Occipital lobe (tissue), 2 donors: ENCODE data around the gene POLR1B. TPM values are rescaled to one million over a fixed set of nuclear protein-coding genes. Genes with fewer than 3 reads are reported as not detected.

Experiments
- small RNA-seq: library from RNA; depleted of rRNA; stranded (forward); fragments of <200 nt; gene quantifications from one replicate; pipeline ENCODE3, GENCODE V24; 2014
- total RNA-seq: library from RNA; depleted of rRNA; stranded (reverse); fragments of >200 nt; gene quantifications from one replicate; pipeline ENCODE4 v1.2.3, GENCODE V29; 2014

POLR1B gene
- total RNA-seq, 1 donor from 2014 or later: 31.5 TPM

Small RNAs within 50 kb of the gene (small RNA-seq; reads per million reads assigned to genes)
- not detected for gene RF00019

Other genes with a start within 250 kb of the POLR1B start
- gene RGPD8, start 108.8 kb upstream of the POLR1B start, total RNA-seq: 39.3 TPM
- gene TTL, start 60.3 kb upstream of the POLR1B start, total RNA-seq: 89.4 TPM
- gene CHCHD5, start 42.1 kb downstream of the POLR1B start, total RNA-seq: 4.8 TPM
- 34.2 TPM for gene SLC20A1, start 103.5 kb downstream of the POLR1B start, total RNA-seq
- gene NT5DC4, start 178.6 kb downstream of the POLR1B start, total RNA-seq: not detected
- 2.2 TPM for gene CKAP2L, start 222.1 kb downstream of the POLR1B start, total RNA-seq
- not detected for gene IL1A, start 242.0 kb downstream of the POLR1B start, total RNA-seq